Suppressor macrophage treated with lipopolysaccharide for 4 hours (primary cell): Measurements from ENCODE around the gene PTPRM.

Experiments used
- DNase-seq: peaks from one replicate; pipeline ENCODE4 v3.0.0-alpha.2; 2020

PTPRM gene

GRCh38 chr18:8357320-8357719 lies 790.2 kb downstream of the PTPRM start:
- no peak for DNase-seq

DNA sequence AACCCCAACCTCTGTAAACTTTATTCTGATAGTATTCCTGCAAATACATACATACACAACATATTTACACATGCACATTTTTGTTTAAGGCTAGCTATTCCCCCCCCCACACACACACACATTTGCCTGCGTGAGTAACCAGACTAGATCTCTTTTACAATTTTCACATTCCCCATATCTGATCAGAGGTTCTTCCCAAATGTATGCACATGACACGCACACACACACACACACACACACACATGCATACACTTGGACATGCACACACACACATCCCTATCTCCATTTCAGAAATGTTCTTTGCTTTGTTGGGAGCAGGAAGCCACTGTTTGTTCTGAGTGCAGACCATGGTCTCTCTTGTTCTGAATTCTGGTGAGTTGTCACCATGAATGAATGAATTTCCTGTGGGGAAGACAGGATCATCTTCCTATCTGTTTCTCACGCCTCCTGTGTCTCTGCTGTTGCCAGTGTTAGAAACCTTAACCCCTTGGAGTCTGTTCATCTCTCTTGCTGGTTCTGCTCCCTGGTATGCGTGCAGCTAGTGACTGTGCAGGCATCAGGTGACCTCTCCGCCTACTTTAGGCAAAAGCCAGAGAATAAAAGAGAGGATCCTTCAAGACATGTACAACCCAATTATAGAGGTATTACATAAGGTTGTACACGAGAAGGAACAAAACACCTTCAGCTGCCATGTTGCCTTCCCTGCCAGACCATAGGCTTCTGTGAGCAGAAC lies 791.1 kb downstream of the PTPRM start:
- no peak for DNase-seq

GRCh38 chr18:8359076-8359475 lies 792.0 kb downstream of the PTPRM start:
- DNase-seq, result no peak

- DNase-seq, result no peak
These were observed 792.4 kb downstream of the PTPRM start for GRCh38 chr18:8359481-8359880.

GRCh38 chr18:8361941-8362471 lies 794.9 kb downstream of the PTPRM start:
- no peak for DNase-seq

GRCh38 chr18:8362863-8363262 lies 795.7 kb downstream of the PTPRM start:
- DNase-seq, result no peak

GRCh38 chr18:8364385-8364784 lies 797.3 kb downstream of the PTPRM start:
- no peak for DNase-seq

- no peak for DNase-seq
These were observed 797.9 kb downstream of the PTPRM start for GRCh38 chr18:8365006-8365405.

DNA sequence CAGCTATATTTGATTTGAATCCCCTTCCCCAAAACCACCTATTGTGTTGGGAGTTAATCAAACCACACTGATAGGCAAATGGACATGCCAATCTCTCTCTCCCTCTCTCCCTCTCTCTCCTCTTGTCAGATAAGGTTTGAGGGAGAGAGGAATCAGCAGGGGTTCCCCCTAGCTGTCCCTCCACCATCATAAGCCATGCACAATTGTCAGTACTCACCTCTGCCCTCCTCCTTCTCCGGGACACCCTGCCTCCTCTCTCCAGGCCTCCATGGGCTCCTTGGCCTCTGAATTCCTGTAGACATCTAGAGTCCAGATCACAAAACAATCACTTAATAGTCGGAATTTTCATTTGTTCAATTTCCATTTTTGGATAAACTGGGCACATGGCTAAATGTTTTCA lies 798.4 kb downstream of the PTPRM start:
- DNase-seq, result no peak

DNA sequence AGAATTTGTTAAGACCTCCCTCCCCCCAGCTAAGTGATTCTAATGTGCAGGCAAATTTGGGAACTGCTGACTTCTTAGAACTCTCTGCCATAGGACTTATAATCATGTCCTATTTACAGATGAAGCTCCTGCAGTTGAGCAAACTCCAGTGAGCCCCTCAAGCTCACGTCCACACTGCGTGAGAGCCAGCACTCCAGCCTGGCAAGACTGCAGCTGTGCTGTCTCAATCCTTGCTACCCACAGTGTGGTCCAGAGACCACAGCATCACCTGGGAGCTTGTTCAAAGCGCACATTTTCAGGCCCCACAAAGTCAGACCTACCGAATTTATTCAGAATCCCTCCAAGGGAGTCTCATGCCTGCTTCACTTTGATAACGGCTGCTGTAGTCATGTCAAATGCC lies 799.0 kb downstream of the PTPRM start:
- DNase-seq, result no peak

DNA sequence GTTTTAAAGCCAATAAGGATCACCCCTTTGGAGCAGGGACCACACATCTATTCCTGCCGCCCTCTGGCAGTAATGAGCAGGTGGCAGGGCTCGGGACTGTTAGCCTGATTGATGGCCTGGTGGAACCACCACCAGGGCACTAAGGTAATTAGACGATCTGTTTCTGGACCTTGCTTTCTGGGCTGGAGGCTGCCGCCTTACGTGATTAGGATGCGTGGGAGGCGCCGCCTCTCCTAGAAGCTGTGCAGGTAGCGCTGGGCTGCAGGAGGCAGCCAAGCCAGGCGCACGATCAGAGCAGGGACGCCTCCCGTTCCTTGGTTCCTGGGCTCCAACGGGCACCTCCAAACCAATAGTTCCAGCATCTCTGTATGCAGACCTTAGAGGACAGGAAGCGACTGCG lies 799.5 kb downstream of the PTPRM start:
- DNase-seq, result no peak

- peak; percentile 7 for DNase-seq
These were observed 800.3 kb downstream of the PTPRM start for GRCh38 chr18:8367217-8367988.

GRCh38 chr18:8368512-8369217 lies 801.5 kb downstream of the PTPRM start:
- no peak for DNase-seq

- no peak for DNase-seq
These were observed 806.4 kb downstream of the PTPRM start for GRCh38 chr18:8373486-8373885.

DNA sequence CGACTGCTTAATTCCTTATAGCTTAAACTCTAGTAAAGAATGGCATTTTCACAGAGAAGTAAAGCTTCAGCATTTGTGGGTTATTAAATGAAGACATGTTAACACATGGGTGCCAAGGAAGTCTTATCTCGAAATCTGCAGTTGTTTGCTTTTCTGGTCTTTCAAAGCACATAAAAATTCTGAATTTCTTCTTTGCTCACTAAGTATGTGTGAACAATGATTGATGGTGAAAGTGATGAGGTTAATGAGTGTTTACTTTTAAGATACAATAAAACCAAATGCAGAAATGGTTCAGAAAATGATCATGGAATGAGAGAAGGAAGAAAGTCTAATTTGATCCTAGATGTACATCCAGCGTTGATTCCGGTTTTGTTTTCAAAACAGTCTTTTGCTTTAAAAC lies 807.6 kb downstream of the PTPRM start:
- no peak for DNase-seq

DNA sequence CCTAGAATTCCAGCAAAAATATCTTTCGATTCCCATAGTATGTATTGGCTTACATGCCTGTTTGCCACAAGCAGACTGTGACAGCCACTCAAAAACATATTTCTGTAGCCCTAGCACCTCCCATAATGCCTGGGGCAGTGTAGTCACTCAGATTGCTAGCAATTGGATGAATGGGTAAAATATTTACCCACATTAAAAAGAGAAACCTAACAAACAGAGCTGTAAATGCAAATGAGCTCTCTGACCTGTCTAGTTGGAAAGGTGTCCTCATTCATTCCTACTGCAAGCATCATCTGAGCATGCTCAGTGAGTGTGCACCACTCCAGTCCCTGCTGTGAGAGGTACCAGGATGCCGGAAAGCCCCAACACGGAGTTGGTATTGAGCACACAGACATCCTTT lies 808.1 kb downstream of the PTPRM start:
- DNase-seq, result no peak

DNA sequence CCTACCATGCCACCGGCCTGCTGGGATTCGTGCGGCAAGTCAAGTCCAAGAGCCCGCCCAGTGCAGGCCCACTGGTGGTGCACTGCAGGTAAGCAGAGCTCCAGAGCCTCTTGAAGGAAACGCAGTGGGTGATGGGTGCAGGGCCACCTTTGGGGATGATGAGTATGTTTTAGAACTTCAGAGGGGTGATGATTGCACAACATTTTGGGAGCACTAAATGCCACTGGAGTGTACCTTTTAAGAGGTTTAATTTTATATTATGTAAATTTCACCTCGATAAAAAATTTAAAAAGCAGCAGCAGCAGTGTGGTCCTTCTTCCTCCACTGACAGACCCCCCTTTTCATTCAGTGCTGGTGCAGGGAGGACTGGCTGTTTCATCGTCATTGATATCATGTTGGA lies 809.0 kb downstream of the PTPRM start:
- DNase-seq, result no peak

- DNase-seq, result no peak
These were observed 812.2 kb downstream of the PTPRM start for GRCh38 chr18:8379187-8379941.

DNA sequence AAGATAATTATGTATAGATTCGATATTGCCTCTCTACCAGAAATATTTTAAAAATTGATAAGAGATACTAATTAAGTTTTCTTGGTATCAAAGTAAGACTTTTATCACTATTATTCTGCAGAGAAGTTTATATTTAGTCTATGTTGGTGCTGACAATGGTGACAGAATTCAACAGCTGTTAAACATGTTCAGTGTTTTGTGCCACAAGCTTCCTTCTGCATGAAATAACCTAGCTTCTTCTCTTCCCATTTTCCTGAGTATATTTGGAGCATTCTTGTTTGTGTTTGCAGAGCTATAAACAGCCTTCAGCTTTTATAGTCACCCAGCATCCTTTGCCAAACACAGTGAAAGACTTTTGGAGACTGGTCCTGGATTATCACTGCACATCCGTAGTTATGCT lies 812.9 kb downstream of the PTPRM start:
- no peak for DNase-seq

DNA sequence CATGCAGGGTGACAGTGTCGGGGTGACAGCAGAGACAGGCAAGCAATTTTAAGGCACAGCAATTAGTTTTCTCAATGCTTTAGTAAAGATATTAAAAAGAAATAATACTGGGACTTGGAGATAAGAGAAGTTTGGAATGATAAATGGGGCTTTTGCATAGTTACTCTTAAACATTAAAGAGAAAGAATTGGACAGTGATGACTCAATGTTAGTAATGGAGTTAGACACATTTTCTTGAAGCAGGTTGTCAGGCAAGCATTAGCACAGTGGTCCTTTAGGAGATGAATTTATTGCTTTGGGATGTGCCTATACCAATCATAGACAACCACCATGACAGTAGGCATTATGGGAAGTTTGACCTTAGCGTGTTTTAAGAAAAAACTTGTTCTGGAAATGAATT lies 813.8 kb downstream of the PTPRM start:
- no peak for DNase-seq

GRCh38 chr18:8381821-8382459 lies 814.8 kb downstream of the PTPRM start:
- no peak for DNase-seq

DNA sequence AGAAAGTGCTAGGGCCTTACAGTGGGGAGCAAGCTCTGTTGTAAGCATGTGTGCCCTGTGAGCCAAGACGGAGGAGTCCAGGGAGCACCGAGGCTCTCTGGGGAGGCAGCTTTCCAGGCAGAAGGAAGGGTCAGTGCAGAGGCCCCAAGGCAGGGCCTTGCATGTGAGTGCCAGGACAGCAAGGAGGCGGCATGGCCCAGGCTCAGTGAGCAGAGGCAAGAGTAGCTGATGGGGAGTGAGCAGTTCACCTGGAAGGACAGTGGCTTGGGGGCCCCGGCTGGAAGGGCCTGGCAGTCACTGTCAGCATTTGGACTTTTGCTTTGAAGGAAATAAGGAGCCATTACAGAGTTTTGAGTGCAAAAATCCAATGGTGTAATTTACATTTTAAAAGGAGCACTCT lies 818.3 kb downstream of the PTPRM start:
- DNase-seq, result no peak
